Panc1 (cell line): Measurements from ENCODE around the gene LMAN1. TPM values are rescaled to one million over a fixed set of nuclear protein-coding genes. Genes with fewer than 3 reads are reported as not detected.

Source experiments
- ATAC-seq: fragments of 200-7000 bp; cut with Tn5 transposase; 2 replicates; pipeline ENCODE4 v1.9.1; 2020; ENCODE audit warnings: mild to moderate bottlenecking, moderate library complexity
- BruUV-seq: library from RNA; stranded (reverse); fragments of 400-500 nt; replicated peaks from 2 replicates; lab custom pipeline; 2021; lab: Mats Ljungman, UMichigan
- CTCF ChIA-PET: fragments of 300-600 bp; sonication (Branson Sonifier 250); formaldehyde crosslinking; loops from one replicate; lab custom pipeline; 2022; ENCODE audit warnings: antibody characterized with exemption; lab: Charles Lee
- POLR2A ChIA-PET: fragments of 300-600 bp; sonication (Branson Sonifier 250); formaldehyde crosslinking; loops from one replicate; lab custom pipeline; 2022; ENCODE audit warnings: antibody characterized with exemption; lab: Charles Lee
- DNase-seq: peaks from one replicate; pipeline ENCODE4 v3.0.0-alpha.2; 2010; ENCODE audit warnings: low read depth, low spot score
- H3K27ac ChIP-seq: 2 replicates; pipeline ENCODE4 v1.5.1; 2011; ENCODE audit warnings: mild to moderate bottlenecking, low read length, inconsistent platforms
- H3K27me3 ChIP-seq: fragments of 200-500 bp; sonication (Bioruptor generic); 2 replicates; pipeline ENCODE4 v1.6.0; 2014; ENCODE audit warnings: low read length, inconsistent platforms; ENCODE audit not compliant: control insufficient read depth, insufficient read depth
- H3K36me3 ChIP-seq: fragments of 200-500 bp; sonication (Bioruptor generic); 2 replicates; pipeline ENCODE4 v1.5.1; 2014; ENCODE audit warnings: inconsistent platforms, mild to moderate bottlenecking, low read length, moderate library complexity; ENCODE audit not compliant: control insufficient read depth, insufficient read depth
- H3K4me1 ChIP-seq: 2 replicates; pipeline ENCODE4 v1.5.1; 2011; ENCODE audit warnings: inconsistent platforms, mild to moderate bottlenecking, low read length, moderate library complexity; ENCODE audit not compliant: control insufficient read depth, insufficient read depth
- H3K4me3 ChIP-seq, 2 experiments: 2 replicates each; pipeline ENCODE4 v1.5.1; 2011 to 2012; ENCODE audit warnings: low read depth in 2 of 2, low read length in 2 of 2, mild to moderate bottlenecking in 2 of 2, inconsistent platforms in 1 of 2, moderate library complexity in 1 of 2
- H3K9me3 ChIP-seq: fragments of 200-500 bp; sonication (Bioruptor generic); 2 replicates; pipeline ENCODE4 v1.5.1; 2014; ENCODE audit warnings: low read depth, mild to moderate bottlenecking, inconsistent platforms, low read length, moderate library complexity; ENCODE audit not compliant: control insufficient read depth, insufficient read depth
- CTCF ChIP-seq: fragments of 450-650 bp; IDR thresholded peaks from 2 replicates; pipeline ENCODE4 v1.5.1; 2017; ENCODE audit warnings: mild to moderate bottlenecking
- POLR2AphosphoS5 ChIP-seq: IDR thresholded peaks from 2 replicates; pipeline ENCODE4 v1.6.1; 2012; ENCODE audit warnings: mild to moderate bottlenecking, low read depth, low read length, moderate library complexity
- REST ChIP-seq, 2 experiments: IDR thresholded peaks; 2 replicates each; pipeline ENCODE4 v1.6.1; 2011 to 2012; ENCODE audit warnings: low read depth in 2 of 2, control low read depth in 1 of 2, low read length in 1 of 2, mild to moderate bottlenecking in 1 of 2, moderate library complexity in 1 of 2; ENCODE audit not compliant: insufficient read depth in 1 of 2
- SIN3A ChIP-seq: IDR thresholded peaks from 2 replicates; pipeline ENCODE4 v1.6.1; 2012; ENCODE audit warnings: low read depth, mild to moderate bottlenecking, low read length, moderate library complexity, borderline replicate concordance; ENCODE audit not compliant: insufficient read depth
- TCF7L2 ChIP-seq: IDR thresholded peaks from 2 replicates; pipeline ENCODE4 v1.6.1; 2011; ENCODE audit warnings: mild to moderate bottlenecking, low read depth, low read length, inconsistent platforms
- in situ Hi-C: cut with HindIII; loops from 2 replicates; pipeline ENCODE4 v1.10.0; 2016; ENCODE audit warnings: low sequenced_read_pairs, low pct_unique_long_range_greater_than_20kb
- intact Hi-C: fragments of 100-400 bp; cut with micrococcal nuclease; formaldehyde crosslinking; loops from one replicate; pipeline ENCODE4 v1.10.0; 2022; ENCODE audit not compliant: unreplicated experiment
- total RNA-seq: library from RNA; stranded (reverse); gene quantifications from one replicate; pipeline ENCODE4 v1.2.1, GENCODE V29; 2021; ENCODE audit not compliant: unreplicated experiment

The LMAN1 gene
- total RNA-seq, 1 experiment from 2014 or later: 60.8 TPM

- DNase-seq: no peak
- in situ Hi-C loops: no loop called here
These were observed 40.5 kb downstream of the LMAN1 start, which contains the start of gene CPLX4 for GRCh38 chr18:59318460-59319050. Gene CPLX4 (minus strand): TSS chr18:59318649. CDS start chr18:59318462, 187 bp downstream.

GRCh38 chr18:59311631-59312030 is 47.4 kb downstream of the LMAN1 start:
- CTCF ChIA-PET: no interaction called here
- no peak for DNase-seq
- no peak for ATAC-seq
- H3K9me3 ChIP-seq: no peaks in the 10 kb centered on the region
- POLR2A ChIA-PET: no interaction called here
- H3K4me1 ChIP-seq: no peaks in the 10 kb centered on the region
- intact Hi-C loops: no loop called here
- no TSS peak for BruUV-seq
- no peak for TF ChIP-seq REST (IDR thresholded peaks at IDR 0.05; ENCODE audit: insufficient read depth in 1 of 2, low read depth in 2 of 2, low read length in 1 of 2)
- TF ChIP-seq POLR2AphosphoS5: no peak
- H3K27ac ChIP-seq: no peak overlapping the region
- in situ Hi-C loops: no loop called here
- no peaks in the 10 kb centered on the region for H3K36me3 ChIP-seq
- peaks cover 3% of the 10 kb centered on the region; the same call in 1 of the 2 replicates for H3K27me3 ChIP-seq
- no peak overlapping the region for H3K4me3 ChIP-seq

More at GRCh38 chr18:59318460-59319050, 40.5 kb downstream of the LMAN1 start, which contains the start of gene CPLX4:
- TF ChIP-seq CTCF (no peak), SIN3A (no peak), REST (IDR thresholded peaks at IDR 0.05; ENCODE audit: insufficient read depth in 1 of 2, low read depth in 2 of 2, low read length in 1 of 2) (no peak), POLR2AphosphoS5 (no peak), TCF7L2 (no peak)
- Histone ChIP-seq H3K36me3 (no peaks in the 10 kb centered on the region), H3K4me3 (no peak within 1 kb of the TSS), H3K27me3 (peaks cover 2% of the 10 kb centered on the region; the same call in 1 of the 2 replicates), H3K9me3 (no peaks in the 10 kb centered on the region), H3K4me1 (no peaks in the 10 kb centered on the region), H3K27ac (no peak within 1 kb of the TSS)
- ChIA-PET CTCF (no interaction called here), POLR2A (no interaction called here)
- ATAC-seq: no peak
- no TSS peak for BruUV-seq
- intact Hi-C loops: no loop called here
